Right atrium auricular region (tissue), 2 donors: Measurements from ENCODE around the gene CFAP47. TPM values are rescaled to one million over a fixed set of nuclear protein-coding genes. Genes with fewer than 3 reads are reported as not detected.
"Not testable (repeated sequence)": the region's sequence is repeated elsewhere in the genome, so short reads cannot be mapped to it uniquely, and the experiment has no call there.

Source experiments
- DNase-seq: peaks from one replicate; pipeline ENCODE4 v3.0.0-alpha.2; 2019; ENCODE audit warnings: low spot score
- H3K27ac ChIP-seq, 2 donors: fragments of 200-600 bp; sonication (generic); 1 replicate in 1 of 2; 2 replicates in 1 of 2; pipeline ENCODE4 v1.5.1; 2016 to 2019
- H3K27me3 ChIP-seq, 2 donors: fragments of 200-600 bp; sonication (generic); one replicate each; pipeline versions ENCODE4 v1.5.1 to v1.6.0; 2017 to 2019
- H3K36me3 ChIP-seq: fragments of 200-600 bp; sonication (generic); one replicate; pipeline ENCODE4 v1.5.1; 2016
- H3K4me1 ChIP-seq, 2 donors: fragments of 200-600 bp; sonication (generic); one replicate each; pipeline versions ENCODE4 v1.5.1 to v1.6.0; 2017 to 2019
- H3K4me3 ChIP-seq, 2 donors: fragments of 200-600 bp; sonication (generic); 1 replicate in 1 of 2; 2 replicates in 1 of 2; pipeline ENCODE4 v1.5.1; 2017 to 2019; ENCODE audit warnings: mild to moderate bottlenecking in 1 of 2, moderate library complexity in 1 of 2
- H3K9me3 ChIP-seq, 2 donors: fragments of 200-600 bp; sonication (generic); one replicate each; pipeline ENCODE4 v1.5.1; 2019
- total RNA-seq, 2 donors: library from RNA; depleted of rRNA; stranded (reverse); fragments of >200 nt; gene quantifications; one replicate each; pipeline ENCODE4 v1.1.0, GENCODE V29; 2016
- TF ChIP-seq, protein P1 (sequence below), 2 donors: fragments of 200-600 bp; sonication (generic); IDR thresholded peaks; one replicate each; pipeline ENCODE4 v1.5.1; 2019; ENCODE audit warnings: antibody characterized with exemption in 2 of 2

The CFAP47 gene
- total RNA-seq, 2 donors from 2014 or later, result not detected

DNA sequence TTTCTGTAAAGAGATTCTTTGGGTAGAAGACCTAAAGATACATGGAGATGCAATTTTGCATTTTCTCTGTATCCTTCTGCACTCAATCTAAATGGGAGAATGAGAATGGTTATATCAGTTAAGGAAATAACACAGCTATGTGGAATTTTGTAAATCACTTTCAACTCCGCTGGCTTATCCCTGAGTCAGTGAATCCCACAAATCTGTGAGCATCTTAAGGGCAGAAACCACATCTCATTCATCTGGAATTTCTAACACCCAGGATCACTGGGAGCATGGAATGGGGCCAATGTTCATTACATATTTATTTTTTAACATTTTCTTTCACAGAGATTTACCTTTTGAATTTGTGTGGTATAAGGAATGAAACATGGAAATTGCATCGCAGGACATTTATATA, 167.8 kb downstream of the CFAP47 start:
- TF ChIP-seq, protein P1, sequence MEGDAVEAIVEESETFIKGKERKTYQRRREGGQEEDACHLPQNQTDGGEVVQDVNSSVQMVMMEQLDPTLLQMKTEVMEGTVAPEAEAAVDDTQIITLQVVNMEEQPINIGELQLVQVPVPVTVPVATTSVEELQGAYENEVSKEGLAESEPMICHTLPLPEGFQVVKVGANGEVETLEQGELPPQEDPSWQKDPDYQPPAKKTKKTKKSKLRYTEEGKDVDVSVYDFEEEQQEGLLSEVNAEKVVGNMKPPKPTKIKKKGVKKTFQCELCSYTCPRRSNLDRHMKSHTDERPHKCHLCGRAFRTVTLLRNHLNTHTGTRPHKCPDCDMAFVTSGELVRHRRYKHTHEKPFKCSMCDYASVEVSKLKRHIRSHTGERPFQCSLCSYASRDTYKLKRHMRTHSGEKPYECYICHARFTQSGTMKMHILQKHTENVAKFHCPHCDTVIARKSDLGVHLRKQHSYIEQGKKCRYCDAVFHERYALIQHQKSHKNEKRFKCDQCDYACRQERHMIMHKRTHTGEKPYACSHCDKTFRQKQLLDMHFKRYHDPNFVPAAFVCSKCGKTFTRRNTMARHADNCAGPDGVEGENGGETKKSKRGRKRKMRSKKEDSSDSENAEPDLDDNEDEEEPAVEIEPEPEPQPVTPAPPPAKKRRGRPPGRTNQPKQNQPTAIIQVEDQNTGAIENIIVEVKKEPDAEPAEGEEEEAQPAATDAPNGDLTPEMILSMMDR (IDR thresholded peaks at IDR 0.05), result no peak
- H3K27me3 ChIP-seq, result no peaks in the 10 kb centered on the region
- no peaks in the 10 kb centered on the region for H3K4me1 ChIP-seq
- no peaks in the 10 kb centered on the region for H3K9me3 ChIP-seq
- no peak for DNase-seq
- no peaks in the 10 kb centered on the region for H3K36me3 ChIP-seq
- no peak overlapping the region for H3K27ac ChIP-seq
- H3K4me3 ChIP-seq, result no peak overlapping the region

DNA sequence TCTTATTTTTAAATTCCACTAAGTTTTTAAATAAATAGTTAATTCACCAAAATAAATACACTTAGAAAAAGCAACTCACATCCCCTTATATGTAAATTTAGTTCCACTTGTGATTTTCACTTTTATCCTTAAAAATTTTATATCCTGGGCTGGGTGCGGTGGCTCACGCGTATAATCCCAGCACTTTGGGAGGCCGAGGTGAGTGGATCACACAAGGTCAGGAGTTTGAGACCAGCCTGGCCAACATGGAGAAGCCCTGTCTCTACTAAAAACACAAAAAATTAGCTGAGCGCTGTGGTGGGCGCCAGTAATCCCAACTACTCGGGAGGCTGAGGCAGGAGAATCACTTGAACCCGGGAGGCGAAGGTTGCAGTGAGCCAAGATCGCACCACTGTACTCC, 169.4 kb downstream of the CFAP47 start:
- H3K27me3 ChIP-seq, H3K4me3 ChIP-seq, H3K27ac ChIP-seq, H3K36me3 ChIP-seq, H3K4me1 ChIP-seq, DNase-seq: not testable (repeated sequence)
- peaks cover 0 to 10% of the 10 kb centered on the region in 2 donors for H3K9me3 ChIP-seq

DNA sequence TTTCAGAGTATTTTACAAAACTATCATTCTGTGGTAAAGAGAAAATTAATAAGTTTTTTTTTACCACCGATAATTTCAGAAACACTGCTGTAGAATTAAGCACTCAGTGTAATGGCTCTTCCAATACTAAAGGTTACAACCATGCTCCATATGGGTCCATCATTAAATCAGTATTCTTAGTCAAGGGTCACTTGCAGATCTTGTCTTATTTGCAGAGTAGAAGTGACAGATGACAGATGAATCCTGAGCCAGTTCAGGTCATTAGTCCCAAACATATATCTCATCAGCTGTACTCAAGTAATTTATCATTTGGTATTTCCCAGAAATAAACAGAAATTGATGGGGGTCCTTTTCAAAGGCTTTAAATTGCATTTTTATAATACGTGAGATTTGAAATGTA, 182.9 kb downstream of the CFAP47 start:
- Histone ChIP-seq H3K27me3 (no peaks in the 10 kb centered on the region), H3K4me3 (no peak overlapping the region), H3K36me3 (no peaks in the 10 kb centered on the region), H3K4me1 (no peaks in the 10 kb centered on the region), H3K9me3 (no peaks in the 10 kb centered on the region), H3K27ac (no peak overlapping the region)
- no peak for DNase-seq
- TF ChIP-seq, protein P1 (IDR thresholded peaks at IDR 0.05), result no peak

DNA sequence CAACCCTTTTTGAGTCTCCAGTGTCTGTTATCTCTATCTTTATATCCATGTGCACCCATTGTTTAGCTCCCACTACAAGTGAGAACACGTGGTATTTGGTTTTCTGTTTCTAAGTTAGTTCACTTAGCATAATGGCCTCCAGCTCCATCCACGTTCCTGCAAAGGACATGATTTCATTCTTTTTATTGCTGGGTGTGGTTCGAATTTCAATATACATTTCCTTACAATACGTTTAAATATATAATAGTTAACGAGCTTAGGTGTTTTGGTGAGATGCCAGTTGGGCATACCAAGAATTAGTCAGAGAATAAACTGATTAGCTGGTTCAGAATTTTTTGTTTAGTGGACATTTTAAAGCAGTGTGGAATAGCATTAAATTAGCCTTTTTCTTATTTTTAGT, 196.7 kb downstream of the CFAP47 start:
- H3K4me1 ChIP-seq, result no peaks in the 10 kb centered on the region
- TF ChIP-seq, protein P1 (IDR thresholded peaks at IDR 0.05), result no peak

DNA sequence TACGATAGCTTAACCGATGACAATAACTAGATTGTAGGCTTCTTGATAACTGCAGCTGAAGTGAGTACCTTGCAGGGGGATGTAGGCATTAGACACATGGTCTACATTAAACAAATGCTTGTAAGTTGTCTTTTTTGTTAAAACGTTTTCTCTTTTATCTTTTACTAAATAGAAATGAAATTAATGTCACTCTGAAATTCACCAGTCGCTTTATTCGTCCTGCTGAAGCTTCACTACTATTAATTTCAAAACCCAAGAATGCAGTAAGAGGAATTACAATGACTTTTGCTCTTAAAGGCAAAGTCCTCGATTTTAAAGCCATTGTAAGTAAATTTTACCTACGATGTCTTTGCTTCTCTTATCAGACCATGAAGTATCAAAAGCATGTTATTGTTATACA, 239.7 kb downstream of the CFAP47 start:
- no peak overlapping the region for H3K4me3 ChIP-seq
- no peak for DNase-seq
- H3K36me3 ChIP-seq, result no peaks in the 10 kb centered on the region
- no peak overlapping the region for H3K27ac ChIP-seq
- no peaks in the 10 kb centered on the region for H3K27me3 ChIP-seq
- H3K9me3 ChIP-seq, result no peaks in the 10 kb centered on the region
- TF ChIP-seq, protein P1 (IDR thresholded peaks at IDR 0.05), result no peak
- no peaks in the 10 kb centered on the region for H3K4me1 ChIP-seq

More for the DNA sequence above, 196.7 kb downstream of the CFAP47 start:
- Histone ChIP-seq H3K4me3 (no peak overlapping the region), H3K27me3 (no peaks in the 10 kb centered on the region), H3K36me3 (no peaks in the 10 kb centered on the region), H3K27ac (no peak overlapping the region), H3K9me3 (peaks cover 0 to 31% of the 10 kb centered on the region in 2 donors)
- no peak for DNase-seq

DNA sequence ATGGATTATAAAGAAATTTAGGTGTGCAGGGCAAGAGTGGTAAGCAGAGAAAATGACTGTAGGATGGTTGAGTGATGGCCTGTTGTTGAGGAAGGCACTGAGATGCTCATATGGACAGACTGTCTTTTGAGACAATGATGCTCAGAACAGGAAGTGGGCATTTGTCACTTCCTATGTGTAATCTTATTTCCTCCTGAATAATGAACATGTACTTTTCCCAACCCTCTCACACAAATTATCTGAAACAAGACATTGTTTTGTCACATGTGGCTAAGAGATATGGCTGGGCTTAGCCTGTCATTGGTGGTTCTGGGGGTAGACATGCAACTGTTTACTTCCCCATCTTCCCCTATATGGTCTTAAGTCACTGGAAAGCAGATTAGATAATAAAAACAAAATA, 240.5 kb downstream of the CFAP47 start:
- H3K27me3 ChIP-seq, result no peaks in the 10 kb centered on the region
- H3K9me3 ChIP-seq, result no peaks in the 10 kb centered on the region
- TF ChIP-seq, protein P1 (IDR thresholded peaks at IDR 0.05), result no peak
- H3K27ac ChIP-seq, result no peak overlapping the region
- no peak overlapping the region for H3K4me3 ChIP-seq
- no peaks in the 10 kb centered on the region for H3K36me3 ChIP-seq
- DNase-seq, result no peak
- no peaks in the 10 kb centered on the region for H3K4me1 ChIP-seq
